Activated CD4-positive, alpha-beta T cell treated with anti-CD3 and anti-CD28 coated beads, Interleukin-2, amount 50 U/mL, for 1 hour (primary cell): Measurements from ENCODE around the gene RASSF8.
"Not testable (repeated sequence)": the region's sequence is repeated elsewhere in the genome, so short reads cannot be mapped to it uniquely, and the experiment has no call there.

Experiments
- DNase-seq: peaks from one replicate; pipeline ENCODE4 v3.0.0-alpha.2; 2020

RASSF8 gene

GRCh38 chr12:26031827-26032226 lies 73.3 kb downstream of the RASSF8 start:
- no peak for DNase-seq

- no peak for DNase-seq
Observed at GRCh38 chr12:26032290-26032689, 73.8 kb downstream of the RASSF8 start.

GRCh38 chr12:26032719-26033241 lies 74.3 kb downstream of the RASSF8 start:
- no peak for DNase-seq

GRCh38 chr12:26034371-26035142 lies 76.1 kb downstream of the RASSF8 start:
- DNase-seq: no peak

GRCh38 chr12:26036877-26037276 lies 78.4 kb downstream of the RASSF8 start:
- no peak for DNase-seq

GRCh38 chr12:26037615-26038220 lies 79.2 kb downstream of the RASSF8 start:
- DNase-seq: no peak

GRCh38 chr12:26042645-26043044 lies 84.2 kb downstream of the RASSF8 start:
- DNase-seq: no peak

- DNase-seq: no peak
Observed at GRCh38 chr12:26043135-26044006, 84.9 kb downstream of the RASSF8 start.

GRCh38 chr12:26044007-26044394 lies 85.5 kb downstream of the RASSF8 start:
- DNase-seq: no peak

GRCh38 chr12:26044592-26044991 lies 86.1 kb downstream of the RASSF8 start:
- no peak for DNase-seq

- no peak for DNase-seq
Observed at GRCh38 chr12:26046203-26046602, 87.7 kb downstream of the RASSF8 start.

GRCh38 chr12:26046906-26047305 lies 88.4 kb downstream of the RASSF8 start:
- no peak for DNase-seq

GRCh38 chr12:26047401-26048226 lies 89.1 kb downstream of the RASSF8 start:
- DNase-seq: no peak

DNA sequence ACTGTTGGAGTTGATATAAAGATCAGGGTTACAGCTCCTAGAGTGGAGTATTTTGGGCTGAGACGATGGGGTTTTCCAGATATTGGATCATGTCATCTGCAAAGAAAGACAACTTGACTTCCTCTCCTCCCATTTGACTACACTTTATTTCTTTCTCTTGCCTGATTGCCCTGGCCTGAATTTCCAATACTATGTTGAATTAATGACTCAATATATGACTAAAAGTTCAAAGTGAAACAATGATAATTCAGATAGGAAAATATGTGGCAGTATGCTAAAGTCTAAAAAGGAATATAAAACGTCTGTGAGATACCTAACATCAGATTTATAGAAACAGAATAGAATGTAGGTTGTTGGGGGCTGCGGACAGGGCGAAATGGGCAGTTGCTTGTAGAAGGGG lies 94.2 kb downstream of the RASSF8 start:
- no peak for DNase-seq

DNA sequence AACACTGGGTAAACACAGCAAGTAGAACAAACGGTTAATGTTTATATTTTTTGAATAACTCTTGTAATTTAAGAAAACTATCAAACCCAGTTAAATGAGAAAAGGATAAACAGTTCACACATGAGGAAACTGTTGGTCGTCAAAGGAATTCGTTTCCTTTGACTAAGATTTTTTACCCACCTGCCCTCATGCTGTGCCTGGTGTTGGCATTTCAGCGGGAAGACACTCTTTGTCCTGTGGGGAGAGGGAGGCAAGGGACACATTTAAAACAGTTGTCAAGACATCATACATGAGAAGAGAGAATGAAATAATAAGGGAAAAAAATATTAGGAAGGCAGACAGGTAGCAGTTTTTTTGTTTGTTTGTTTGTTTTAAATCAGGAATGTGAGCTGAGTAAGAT lies 95.9 kb downstream of the RASSF8 start:
- DNase-seq: no peak

GRCh38 chr12:26055087-26055486 lies 96.6 kb downstream of the RASSF8 start:
- DNase-seq: no peak

DNA sequence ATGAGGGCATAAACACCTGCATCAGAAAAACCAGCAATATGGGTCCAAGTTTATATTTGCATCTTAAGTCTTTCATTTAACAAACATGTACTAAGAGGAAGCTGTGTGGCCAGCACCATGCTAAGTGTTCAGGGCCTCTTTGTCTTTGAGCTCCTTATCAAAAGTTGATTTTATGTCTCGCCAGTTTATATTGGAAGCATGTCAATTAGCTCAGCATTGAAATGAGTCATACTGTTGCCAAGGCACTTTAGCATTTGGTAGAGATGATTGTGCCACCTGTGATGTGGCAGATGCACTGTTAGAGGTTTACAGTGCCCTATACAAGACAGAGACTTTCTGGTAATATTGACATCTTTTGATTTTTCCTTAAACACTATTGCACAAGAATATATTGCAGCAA lies 97.9 kb downstream of the RASSF8 start:
- no peak for DNase-seq

GRCh38 chr12:26057271-26057670 lies 98.8 kb downstream of the RASSF8 start:
- not testable (repeated sequence) for DNase-seq

DNA sequence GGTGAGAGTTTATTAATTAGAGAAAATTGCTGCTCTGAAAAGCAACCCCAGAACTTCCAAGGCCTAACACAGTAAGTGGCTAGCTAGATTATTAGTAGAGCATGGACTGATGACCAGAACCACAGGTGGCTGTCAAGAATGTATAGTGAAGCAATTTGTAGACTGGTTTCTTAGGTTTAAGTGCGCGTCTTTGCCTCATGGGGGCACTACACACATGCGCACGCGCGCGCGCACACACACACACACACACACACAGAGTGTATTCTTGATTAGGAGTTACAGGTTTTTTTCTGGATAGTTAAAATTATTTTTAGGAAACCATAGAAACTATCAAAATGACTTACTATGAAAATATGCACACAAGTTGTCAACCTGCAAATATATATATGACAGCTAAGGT lies 99.8 kb downstream of the RASSF8 start:
- DNase-seq: no peak

GRCh38 chr12:26058818-26059217 lies 100.3 kb downstream of the RASSF8 start:
- DNase-seq: no peak

DNA sequence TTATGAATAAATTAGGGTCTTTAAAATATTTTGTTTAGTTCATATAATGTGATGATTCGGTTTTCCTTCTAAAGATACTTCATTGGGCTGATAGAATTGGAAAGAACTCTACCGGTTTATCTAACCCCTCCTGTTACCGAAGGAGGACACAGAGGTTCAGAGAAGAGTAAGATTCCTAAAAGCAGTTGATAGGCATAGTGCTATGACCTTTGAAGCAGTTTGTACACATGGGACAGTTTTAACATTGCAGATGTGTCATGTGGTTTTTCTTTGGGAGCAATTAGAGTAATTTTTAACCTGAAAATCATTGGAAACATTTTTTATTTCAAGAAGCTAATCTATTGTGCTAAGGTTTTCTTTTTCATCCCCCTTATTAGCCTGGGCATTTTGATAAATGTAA lies 103.5 kb downstream of the RASSF8 start:
- DNase-seq: no peak

- DNase-seq: no peak
Observed at GRCh38 chr12:26062566-26062965, 104.1 kb downstream of the RASSF8 start.

GRCh38 chr12:26065451-26065850 lies 107.0 kb downstream of the RASSF8 start:
- no peak for DNase-seq
